Keratinocyte (primary cell): ENCODE measurements around the gene TTLL4.

Experiments used
- EZH2 ChIP-seq: IDR thresholded peaks from one replicate; pipeline ENCODE4 v1.6.1; 2012; ENCODE audit warnings: inconsistent platforms, mild to moderate bottlenecking, low read length, moderate library complexity
- TF ChIP-seq, protein P1 (sequence below), 3 experiments: IDR thresholded peaks in 1 of 3; conservative IDR thresholded peaks in 1 of 3; optimal IDR thresholded peaks in 1 of 3; 2 replicates in 2 of 3; 3 replicates in 1 of 3; pipeline versions ENCODE3 to v1.5.1; 2011; ENCODE audit warnings: low read length in 3 of 3, mild to moderate bottlenecking in 3 of 3, moderate library complexity in 2 of 3, control low read depth in 1 of 3, inconsistent platforms in 1 of 3; ENCODE audit not compliant: insufficient read depth in 2 of 3; ENCODE audit errors: extremely low read depth in 1 of 3

DNA sequence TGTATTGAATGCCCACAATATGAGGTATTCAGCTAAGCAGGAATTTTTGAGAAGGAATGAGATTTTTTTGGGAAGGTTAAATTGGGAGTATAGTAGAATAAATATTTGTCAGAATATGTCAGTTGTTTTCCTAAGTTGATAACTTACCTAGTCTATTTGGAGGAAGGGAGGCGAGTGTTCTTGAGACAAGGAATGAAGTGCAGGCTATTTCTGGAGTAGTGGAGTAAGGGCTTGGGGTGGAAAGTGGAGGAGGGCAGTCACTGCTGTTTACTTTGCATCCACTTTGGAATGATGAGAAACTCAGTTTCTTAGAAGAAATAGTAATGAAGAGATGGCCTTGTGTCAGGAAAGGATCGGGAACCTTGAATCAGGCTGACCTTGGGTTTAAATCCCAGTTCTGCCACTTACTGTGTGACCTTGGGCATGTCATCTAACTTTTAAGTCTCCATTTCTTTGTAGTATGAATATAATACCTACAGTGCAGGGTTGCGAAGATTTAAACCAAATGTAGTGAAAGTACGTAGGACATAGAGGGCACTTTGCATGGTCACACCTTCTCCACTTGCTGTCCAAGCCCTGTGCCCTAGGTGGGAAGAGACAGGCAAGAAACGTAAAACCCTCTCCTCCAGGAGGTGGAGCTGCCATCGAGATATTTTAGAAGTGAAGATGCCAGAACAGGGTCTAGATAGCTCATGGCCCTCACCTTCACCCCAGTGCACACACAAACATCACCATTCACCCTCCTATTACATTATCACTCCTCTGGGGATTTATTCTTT lies 46.2 kb downstream of the TTLL4 start:
- TF ChIP-seq, protein P1, sequence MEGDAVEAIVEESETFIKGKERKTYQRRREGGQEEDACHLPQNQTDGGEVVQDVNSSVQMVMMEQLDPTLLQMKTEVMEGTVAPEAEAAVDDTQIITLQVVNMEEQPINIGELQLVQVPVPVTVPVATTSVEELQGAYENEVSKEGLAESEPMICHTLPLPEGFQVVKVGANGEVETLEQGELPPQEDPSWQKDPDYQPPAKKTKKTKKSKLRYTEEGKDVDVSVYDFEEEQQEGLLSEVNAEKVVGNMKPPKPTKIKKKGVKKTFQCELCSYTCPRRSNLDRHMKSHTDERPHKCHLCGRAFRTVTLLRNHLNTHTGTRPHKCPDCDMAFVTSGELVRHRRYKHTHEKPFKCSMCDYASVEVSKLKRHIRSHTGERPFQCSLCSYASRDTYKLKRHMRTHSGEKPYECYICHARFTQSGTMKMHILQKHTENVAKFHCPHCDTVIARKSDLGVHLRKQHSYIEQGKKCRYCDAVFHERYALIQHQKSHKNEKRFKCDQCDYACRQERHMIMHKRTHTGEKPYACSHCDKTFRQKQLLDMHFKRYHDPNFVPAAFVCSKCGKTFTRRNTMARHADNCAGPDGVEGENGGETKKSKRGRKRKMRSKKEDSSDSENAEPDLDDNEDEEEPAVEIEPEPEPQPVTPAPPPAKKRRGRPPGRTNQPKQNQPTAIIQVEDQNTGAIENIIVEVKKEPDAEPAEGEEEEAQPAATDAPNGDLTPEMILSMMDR (optimal IDR thresholded peaks at IDR 0.05 in 1 of 3, IDR thresholded peaks at IDR 0.05 in 1 of 3, conservative IDR thresholded peaks at IDR 0.05 in 1 of 3; ENCODE audit: extremely low read depth in 1 of 3, insufficient read depth in 2 of 3, low read length in 3 of 3): no peak
- no peak for TF ChIP-seq EZH2
